ENCODE measurements around the gene ALG5.

Gene ALG5

GRCh38 chr13:36975172-36975571 lies 24.0 kb downstream of the ALG5 start:
- no peak for DNase-seq

- DNase-seq, result no peak
Observed at GRCh38 chr13:36973621-36974295, 25.4 kb downstream of the ALG5 start.

- DNase-seq, result no peak
Observed at GRCh38 chr13:36973009-36973408, 26.1 kb downstream of the ALG5 start.

GRCh38 chr13:36966404-36966803 lies 32.7 kb downstream of the ALG5 start:
- no peak for DNase-seq

GRCh38 chr13:36965767-36966166 lies 33.4 kb downstream of the ALG5 start:
- peak; percentile 81 for DNase-seq

- no peak for DNase-seq
Observed at GRCh38 chr13:36959456-36960116, 39.6 kb downstream of the ALG5 start.

GRCh38 chr13:36954542-36954941 lies 44.6 kb downstream of the ALG5 start:
- DNase-seq, result no peak

- DNase-seq, result no peak
Observed at GRCh38 chr13:36950920-36951319, 48.2 kb downstream of the ALG5 start.

- no peak for DNase-seq
Observed at GRCh38 chr13:36950330-36950729, 48.8 kb downstream of the ALG5 start.

GRCh38 chr13:36945078-36945477 lies 54.1 kb downstream of the ALG5 start:
- no peak for DNase-seq

GRCh38 chr13:36925603-36926002 lies 73.5 kb downstream of the ALG5 start:
- no peak for DNase-seq

- DNase-seq, result no peak
Observed at GRCh38 chr13:36924001-36924400, 75.1 kb downstream of the ALG5 start.

GRCh38 chr13:36921631-36922301 lies 77.4 kb downstream of the ALG5 start:
- peak; percentile 59 for DNase-seq

GRCh38 chr13:36920616-36921185 lies 78.4 kb downstream of the ALG5 start:
- peak; percentile 14 for DNase-seq

- DNase-seq, result peak; percentile 85
Observed at GRCh38 chr13:36919833-36920615, 79.1 kb downstream of the ALG5 start, which contains the start of gene SMAD9. TSS of gene SMAD9 (minus strand) at chr13:36920238. CDS start at chr13:36879689, 40,549 bp downstream.

- DNase-seq, result peak; percentile 74
Observed at GRCh38 chr13:36919171-36919832, 79.8 kb downstream of the ALG5 start.

GRCh38 chr13:36918246-36919131 lies 80.7 kb downstream of the ALG5 start:
- peak; percentile 60 for DNase-seq

GRCh38 chr13:36917311-36917710 lies 81.8 kb downstream of the ALG5 start:
- DNase-seq, result peak; percentile 19

- no peak for DNase-seq
Observed at GRCh38 chr13:36915896-36916640, 83.1 kb downstream of the ALG5 start.

GRCh38 chr13:36915106-36915505 lies 84.0 kb downstream of the ALG5 start:
- no peak for DNase-seq

Measured in fibroblast of skin of right biceps (primary cell).